HL-60 (cell line): Measurements from ENCODE around the gene WRAP73.

ENCODE experiments used
- DNase-seq, 2 experiments: peaks; one replicate each; pipeline ENCODE4 v3.0.0-alpha.2; 2010 to 2020; ENCODE audit warnings: low read depth in 1 of 2, low spot score in 1 of 2
- H3K27ac ChIP-seq: fragments of 250-450 bp; sonication (Bioruptor Pico); replicated peaks from 2 replicates; pipeline ENCODE4 v1.5.1; 2020; ENCODE audit warnings: mild to moderate bottlenecking, moderate library complexity
- H3K27me3 ChIP-seq: fragments of 250-450 bp; sonication (Bioruptor Pico); 2 replicates; pipeline ENCODE4 v1.5.1; 2021; ENCODE audit warnings: mild to moderate bottlenecking, moderate library complexity; ENCODE audit not compliant: insufficient read depth, poor library complexity, severe bottlenecking
- H3K4me3 ChIP-seq: replicated peaks from 2 replicates; pipeline ENCODE4 v1.5.1; 2011; ENCODE audit warnings: mild to moderate bottlenecking, control low read depth, low read length; ENCODE audit not compliant: insufficient read depth
- GABPA ChIP-seq: IDR thresholded peaks from 2 replicates; pipeline ENCODE4 v1.6.1; 2012; ENCODE audit warnings: low read depth
- POLR2AphosphoS5 ChIP-seq: IDR thresholded peaks from 2 replicates; pipeline ENCODE4 v1.6.1; 2012; ENCODE audit warnings: low read depth
- SPI1 ChIP-seq: IDR thresholded peaks from 2 replicates; pipeline ENCODE4 v1.6.1; 2012; ENCODE audit warnings: low read depth, mild to moderate bottlenecking, borderline replicate concordance
- TF ChIP-seq, protein P1 (sequence below): IDR thresholded peaks from 2 replicates; pipeline ENCODE4 v1.6.1; 2012; ENCODE audit warnings: low read depth; ENCODE audit not compliant: insufficient replicate concordance
- TF ChIP-seq, protein P2 (sequence below): IDR thresholded peaks from one replicate; pipeline ENCODE4 v1.5.1; 2011; ENCODE audit warnings: low read length, control low read depth, inconsistent platforms; ENCODE audit not compliant: insufficient read depth

WRAP73 gene

DNA sequence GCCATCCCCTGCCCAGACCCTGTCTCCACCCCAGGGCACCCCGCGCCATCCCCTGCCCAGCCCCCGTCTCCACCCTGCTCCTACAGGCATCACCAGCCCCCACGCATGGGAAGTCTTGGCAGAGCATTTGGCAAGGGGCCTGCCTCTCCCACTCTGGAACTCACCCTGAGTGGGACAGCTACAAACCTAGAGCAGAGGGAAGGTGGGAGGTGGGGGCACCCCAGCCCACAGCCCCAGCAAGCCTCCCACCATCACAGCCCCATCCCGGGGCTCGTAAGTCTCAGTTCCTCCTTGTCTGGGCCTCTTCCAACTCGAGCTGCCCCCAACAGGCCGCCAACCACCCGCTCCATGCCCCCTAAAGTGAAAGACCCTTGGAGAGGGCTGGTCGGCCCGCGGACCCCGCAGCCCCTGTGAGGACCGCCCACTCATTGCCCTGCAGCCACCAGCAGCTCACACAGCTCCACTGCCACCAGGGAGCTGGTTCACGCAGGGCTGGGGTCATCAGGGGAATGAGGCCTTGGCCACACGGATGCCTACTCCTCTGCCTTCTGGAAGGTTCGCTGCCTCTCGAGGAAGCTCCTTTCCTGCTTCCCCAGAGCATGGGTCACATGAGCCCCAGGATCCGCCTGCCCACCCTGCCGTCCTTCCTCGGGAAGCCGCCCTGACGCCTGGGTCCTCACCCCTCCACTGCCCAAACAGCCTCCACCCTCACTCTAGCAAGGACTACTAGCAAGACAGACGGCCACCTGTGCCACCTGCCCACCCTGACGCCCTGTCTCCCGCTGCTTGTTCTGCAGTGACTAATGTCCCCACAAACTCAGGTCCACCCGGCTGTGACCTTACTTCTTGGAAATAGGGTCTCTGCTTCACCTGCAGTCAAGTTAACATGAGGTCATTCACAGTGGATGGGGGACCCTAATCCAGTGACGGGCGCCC, 53.0 kb downstream of the WRAP73 start:
- TF ChIP-seq GABPA (no peak), POLR2AphosphoS5 (no peak), SPI1 (no peak)
- TF ChIP-seq, protein P1, sequence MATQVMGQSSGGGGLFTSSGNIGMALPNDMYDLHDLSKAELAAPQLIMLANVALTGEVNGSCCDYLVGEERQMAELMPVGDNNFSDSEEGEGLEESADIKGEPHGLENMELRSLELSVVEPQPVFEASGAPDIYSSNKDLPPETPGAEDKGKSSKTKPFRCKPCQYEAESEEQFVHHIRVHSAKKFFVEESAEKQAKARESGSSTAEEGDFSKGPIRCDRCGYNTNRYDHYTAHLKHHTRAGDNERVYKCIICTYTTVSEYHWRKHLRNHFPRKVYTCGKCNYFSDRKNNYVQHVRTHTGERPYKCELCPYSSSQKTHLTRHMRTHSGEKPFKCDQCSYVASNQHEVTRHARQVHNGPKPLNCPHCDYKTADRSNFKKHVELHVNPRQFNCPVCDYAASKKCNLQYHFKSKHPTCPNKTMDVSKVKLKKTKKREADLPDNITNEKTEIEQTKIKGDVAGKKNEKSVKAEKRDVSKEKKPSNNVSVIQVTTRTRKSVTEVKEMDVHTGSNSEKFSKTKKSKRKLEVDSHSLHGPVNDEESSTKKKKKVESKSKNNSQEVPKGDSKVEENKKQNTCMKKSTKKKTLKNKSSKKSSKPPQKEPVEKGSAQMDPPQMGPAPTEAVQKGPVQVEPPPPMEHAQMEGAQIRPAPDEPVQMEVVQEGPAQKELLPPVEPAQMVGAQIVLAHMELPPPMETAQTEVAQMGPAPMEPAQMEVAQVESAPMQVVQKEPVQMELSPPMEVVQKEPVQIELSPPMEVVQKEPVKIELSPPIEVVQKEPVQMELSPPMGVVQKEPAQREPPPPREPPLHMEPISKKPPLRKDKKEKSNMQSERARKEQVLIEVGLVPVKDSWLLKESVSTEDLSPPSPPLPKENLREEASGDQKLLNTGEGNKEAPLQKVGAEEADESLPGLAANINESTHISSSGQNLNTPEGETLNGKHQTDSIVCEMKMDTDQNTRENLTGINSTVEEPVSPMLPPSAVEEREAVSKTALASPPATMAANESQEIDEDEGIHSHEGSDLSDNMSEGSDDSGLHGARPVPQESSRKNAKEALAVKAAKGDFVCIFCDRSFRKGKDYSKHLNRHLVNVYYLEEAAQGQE = no peak
- TF ChIP-seq, protein P2, sequence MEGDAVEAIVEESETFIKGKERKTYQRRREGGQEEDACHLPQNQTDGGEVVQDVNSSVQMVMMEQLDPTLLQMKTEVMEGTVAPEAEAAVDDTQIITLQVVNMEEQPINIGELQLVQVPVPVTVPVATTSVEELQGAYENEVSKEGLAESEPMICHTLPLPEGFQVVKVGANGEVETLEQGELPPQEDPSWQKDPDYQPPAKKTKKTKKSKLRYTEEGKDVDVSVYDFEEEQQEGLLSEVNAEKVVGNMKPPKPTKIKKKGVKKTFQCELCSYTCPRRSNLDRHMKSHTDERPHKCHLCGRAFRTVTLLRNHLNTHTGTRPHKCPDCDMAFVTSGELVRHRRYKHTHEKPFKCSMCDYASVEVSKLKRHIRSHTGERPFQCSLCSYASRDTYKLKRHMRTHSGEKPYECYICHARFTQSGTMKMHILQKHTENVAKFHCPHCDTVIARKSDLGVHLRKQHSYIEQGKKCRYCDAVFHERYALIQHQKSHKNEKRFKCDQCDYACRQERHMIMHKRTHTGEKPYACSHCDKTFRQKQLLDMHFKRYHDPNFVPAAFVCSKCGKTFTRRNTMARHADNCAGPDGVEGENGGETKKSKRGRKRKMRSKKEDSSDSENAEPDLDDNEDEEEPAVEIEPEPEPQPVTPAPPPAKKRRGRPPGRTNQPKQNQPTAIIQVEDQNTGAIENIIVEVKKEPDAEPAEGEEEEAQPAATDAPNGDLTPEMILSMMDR = no peak
- Histone ChIP-seq H3K27me3 (no peaks in the 10 kb centered on the region), H3K4me3 (no peak overlapping the region), H3K27ac (peak overlapping the region; percentile 19; the same call in 1 of the 2 replicates)
- DNase-seq = no peak

DNA sequence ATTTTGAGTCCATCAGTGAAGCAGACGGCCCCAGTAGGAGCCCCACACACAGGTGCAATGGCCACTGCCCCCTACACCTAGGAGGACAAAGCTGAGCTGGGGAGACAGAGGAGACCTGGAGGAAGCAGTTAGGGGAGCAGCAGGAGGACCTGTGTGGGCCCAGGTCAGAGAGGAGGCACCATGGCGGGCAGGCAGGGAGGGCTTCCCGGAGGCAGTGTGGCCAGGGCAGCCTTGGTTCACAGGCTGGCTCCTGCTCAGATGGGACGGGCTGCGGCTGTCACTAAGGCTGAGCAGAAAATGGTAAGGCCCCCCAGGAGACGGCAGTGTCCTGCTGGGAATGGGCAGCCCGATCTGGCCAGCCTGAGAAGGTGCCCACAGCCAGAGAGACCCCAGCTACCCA, 54.0 kb downstream of the WRAP73 start:
- Histone ChIP-seq H3K27ac (no peak overlapping the region), H3K4me3 (no peak overlapping the region), H3K27me3 (no peaks in the 10 kb centered on the region)
- TF ChIP-seq GABPA = no peak
- TF ChIP-seq, protein P2 = no peak
- TF ChIP-seq POLR2AphosphoS5 = no peak
- TF ChIP-seq, protein P1 = no peak
- TF ChIP-seq SPI1 = no peak
- DNase-seq = no peak

DNA sequence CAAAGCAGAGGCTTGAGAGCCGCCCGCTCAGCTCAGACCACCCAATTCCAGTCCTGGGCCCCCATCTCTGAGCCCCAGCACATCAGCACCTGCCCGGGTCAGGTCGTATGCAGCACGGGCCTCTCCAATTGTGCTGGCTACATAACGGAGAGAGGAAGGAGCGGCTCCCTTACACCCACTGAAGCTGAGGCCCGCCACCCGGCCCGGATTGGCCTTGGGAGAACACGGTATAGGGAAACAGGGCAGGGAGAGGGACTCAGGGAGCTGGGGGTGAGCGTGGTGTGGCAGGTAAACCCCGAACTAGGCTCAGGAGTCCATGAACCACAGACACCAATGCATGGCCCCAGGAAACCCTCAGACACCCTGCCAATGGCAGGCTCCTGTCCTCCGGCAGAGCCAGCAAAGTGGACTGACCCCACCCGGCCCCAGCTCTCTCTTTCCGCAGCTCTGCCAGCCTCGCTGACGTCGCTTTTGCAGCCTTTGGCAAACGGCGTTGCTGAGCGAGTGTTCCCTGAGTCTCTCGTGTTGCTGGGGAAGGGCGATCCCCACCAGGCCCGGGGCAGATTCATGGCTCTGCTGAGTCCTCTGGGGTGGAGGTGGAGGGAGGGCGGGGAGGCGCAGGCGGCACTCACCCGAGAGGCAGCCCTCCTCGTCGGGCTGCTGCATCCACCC, 55.1 kb downstream of the WRAP73 start:
- DNase-seq = no peak

More for the DNA sequence above, 55.1 kb downstream of the WRAP73 start:
- Histone ChIP-seq H3K4me3 (no peak overlapping the region), H3K27ac (no peak overlapping the region), H3K27me3 (no peaks in the 10 kb centered on the region)
- TF ChIP-seq, protein P1 = no peak
- TF ChIP-seq GABPA (no peak), POLR2AphosphoS5 (no peak), SPI1 (no peak)
- TF ChIP-seq, protein P2 = no peak
